HCT116 (cell line): ENCODE measurements around the gene ERBIN. TPM values are rescaled to one million over a fixed set of nuclear protein-coding genes. Genes with fewer than 3 reads are reported as not detected.

Source experiments
- ATAC-seq: fragments of 200-7000 bp; cut with Tn5 transposase; 2 replicates; pipeline ENCODE4 v1.9.1; 2020; ENCODE audit warnings: mild to moderate bottlenecking, moderate library complexity
- BruUV-seq: library from RNA; stranded (reverse); fragments of 400-500 nt; replicated peaks from 2 replicates; lab custom pipeline; 2021; lab: Mats Ljungman, UMichigan
- CTCF ChIA-PET: fragments of 300-600 bp; sonication (Branson Sonifier 250); formaldehyde crosslinking; loops from one replicate; lab custom pipeline; 2021; ENCODE audit warnings: antibody characterized with exemption; lab: Charles Lee
- POLR2A ChIA-PET: fragments of 300-600, 350-600 bp; sonication (Branson Sonifier 250); formaldehyde crosslinking; loops from one replicate; lab custom pipeline; 2021; ENCODE audit warnings: antibody characterized with exemption; lab: Charles Lee
- RAD21 ChIA-PET, 2 experiments: fragments of 300-600 bp; sonication (Branson Sonifier 250); formaldehyde crosslinking; loops; one replicate each; lab custom pipeline; 2023; ENCODE audit warnings: low total read pairs in 2 of 2; ENCODE audit not compliant: uncharacterized antibody in 2 of 2, unreplicated experiment in 2 of 2, low non-redundant PET in 1 of 2; lab: Charles Lee
- DNase-seq: peaks from one replicate; pipeline ENCODE4 v3.0.0-alpha.2; 2010; ENCODE audit warnings: low read depth, low spot score
- H2AFZ ChIP-seq: fragments of 200-600 bp; shearing (Covaris generic), sonication (generic); 2 replicates; pipeline ENCODE4 v1.6.1; 2017; ENCODE audit warnings: low read depth, mixed run types, mixed read lengths, antibody characterized with exemption, low read length; ENCODE audit not compliant: poor library complexity, severe bottlenecking
- H3K27ac ChIP-seq: 2 replicates; pipeline ENCODE4 v1.5.1; 2012; ENCODE audit warnings: low read depth, low read length
- H3K27me3 ChIP-seq: fragments of 200-600 bp; sonication (generic); 2 replicates; pipeline ENCODE4 v1.6.1; 2016; ENCODE audit warnings: mixed run types, low read length, mixed read lengths; ENCODE audit not compliant: insufficient read depth
- H3K36me3 ChIP-seq, 2 experiments: fragments of 200-500 bp in 1 of 2; fragments of 200-600 bp in 1 of 2; sonication (Bioruptor generic) in 1 of 2; sonication (generic) in 1 of 2; 2 replicates each; pipeline versions ENCODE4 v1.5.1 to v1.6.1; 2014 to 2016; ENCODE audit warnings: low read length in 2 of 2, inconsistent platforms in 1 of 2, mixed read lengths in 1 of 2, mixed run types in 1 of 2; ENCODE audit not compliant: insufficient read depth in 2 of 2, control insufficient read depth in 1 of 2
- H3K4me1 ChIP-seq, 2 experiments: fragments of 200-600 bp in 1 of 2; sonication (generic) in 1 of 2; 2 replicates each; pipeline versions ENCODE4 v1.5.1 to v1.6.1; 2012 to 2017; ENCODE audit warnings: low read length in 2 of 2, inconsistent platforms in 1 of 2, mild to moderate bottlenecking in 1 of 2, mixed read lengths in 1 of 2, mixed run types in 1 of 2, moderate library complexity in 1 of 2; ENCODE audit not compliant: insufficient read depth in 2 of 2, control insufficient read depth in 1 of 2
- H3K4me2 ChIP-seq: fragments of 200-600 bp; sonication (generic); 2 replicates; pipeline ENCODE4 v1.6.1; 2017; ENCODE audit warnings: mixed run types, low read length, mixed read lengths
- H3K4me3 ChIP-seq, 2 experiments: fragments of 200-600 bp in 1 of 2; sonication (generic) in 1 of 2; replicated peaks in 1 of 2; 2 replicates each; pipeline ENCODE4 v1.5.1; 2011 to 2016; ENCODE audit warnings: low read length in 2 of 2, control low read depth in 1 of 2, low read depth in 1 of 2, mild to moderate bottlenecking in 1 of 2, mixed read lengths in 1 of 2, mixed run types in 1 of 2
- H3K79me2 ChIP-seq: fragments of 200-600 bp; sonication (generic); 2 replicates; pipeline ENCODE4 v1.6.1; 2017; ENCODE audit warnings: mild to moderate bottlenecking, mixed run types, low read length, moderate library complexity, mixed read lengths; ENCODE audit not compliant: insufficient read depth
- H3K9ac ChIP-seq: fragments of 200-600 bp; sonication (generic); 2 replicates; pipeline ENCODE4 v1.6.1; 2016; ENCODE audit warnings: low read length, mixed read lengths
- H3K9me2 ChIP-seq: fragments of 200-600 bp; sonication (generic), shearing (Covaris generic); 2 replicates; pipeline ENCODE4 v1.6.1; 2017; ENCODE audit warnings: mixed run types, mild to moderate bottlenecking, moderate library complexity; ENCODE audit not compliant: insufficient read depth
- H3K9me3 ChIP-seq, 2 experiments: fragments of 200-500 bp in 1 of 2; fragments of 200-600 bp in 1 of 2; sonication (Bioruptor generic) in 1 of 2; sonication (generic) in 1 of 2; 2 replicates each; pipeline ENCODE4 v1.6.1; 2014 to 2017; ENCODE audit warnings: low read length in 2 of 2, mixed read lengths in 2 of 2, inconsistent platforms in 1 of 2, low read depth in 1 of 2, mild to moderate bottlenecking in 1 of 2, mixed run types in 1 of 2, moderate library complexity in 1 of 2; ENCODE audit not compliant: control insufficient read depth in 1 of 2, insufficient read depth in 1 of 2
- H4K20me1 ChIP-seq: fragments of 200-600 bp; sonication (generic), shearing (Covaris generic); 2 replicates; pipeline ENCODE4 v1.6.1; 2017; ENCODE audit warnings: mixed run types, mild to moderate bottlenecking, moderate library complexity; ENCODE audit not compliant: insufficient read depth
- CBX3 ChIP-seq: IDR thresholded peaks from 2 replicates; pipeline ENCODE4 v1.6.1; 2012; ENCODE audit warnings: low read depth
- CEBPB ChIP-seq: IDR thresholded peaks from 2 replicates; pipeline ENCODE4 v1.6.1; 2012; ENCODE audit warnings: low read depth
- CTCF ChIP-seq, 3 experiments: fragments of 200-600 bp in 1 of 3; sonication (generic) in 1 of 3; IDR thresholded peaks in 2 of 3; conservative IDR thresholded peaks in 1 of 3; 2 replicates each; pipeline ENCODE4 v1.5.1; 2012 to 2017; ENCODE audit warnings: low read depth in 2 of 3, low read length in 2 of 3, antibody characterized with exemption in 1 of 3, borderline replicate concordance in 1 of 3, control low read depth in 1 of 3, mild to moderate bottlenecking in 1 of 3, mixed read lengths in 1 of 3, mixed run types in 1 of 3, moderate library complexity in 1 of 3; ENCODE audit not compliant: insufficient read depth in 1 of 3
- ELF1 ChIP-seq: IDR thresholded peaks from 2 replicates; pipeline ENCODE4 v1.6.1; 2012; ENCODE audit warnings: low read depth, borderline replicate concordance
- EZH2 ChIP-seq: fragments of 200-600 bp; sonication (generic); IDR thresholded peaks from 2 replicates; pipeline ENCODE4 v1.6.1; 2017; ENCODE audit warnings: antibody characterized with exemption, mixed run types
- JUND ChIP-seq: IDR thresholded peaks from 2 replicates; pipeline ENCODE4 v1.6.1; 2012
- MAX ChIP-seq: IDR thresholded peaks from 2 replicates; pipeline ENCODE4 v1.6.1; 2012
- SP1 ChIP-seq: IDR thresholded peaks from 2 replicates; pipeline ENCODE4 v1.6.1; 2012; ENCODE audit warnings: low read depth
- SRF ChIP-seq: IDR thresholded peaks from 2 replicates; pipeline ENCODE4 v1.6.1; 2012; ENCODE audit warnings: low read depth
- intact Hi-C: fragments of 100-400 bp; cut with micrococcal nuclease; formaldehyde crosslinking; loops from 2 replicates; pipeline ENCODE4 v1.10.0; 2022
- total RNA-seq: library from RNA; stranded (reverse); gene quantifications from one replicate; pipeline ENCODE4 v1.2.1, GENCODE V29; 2021; ENCODE audit not compliant: unreplicated experiment

Gene ERBIN
- total RNA-seq, 1 experiment from 2014 or later = 57.4 TPM

GRCh38 chr5:65892801-65893200 lies 33.6 kb upstream of the ERBIN start:
- DNase-seq (no peak), ATAC-seq (no peak)
- Histone ChIP-seq H2AFZ (no peak overlapping the region), H3K9ac (no peak overlapping the region), H3K27ac (no peak overlapping the region), H3K4me3 (no peak overlapping the region), H3K9me3 (no peaks in the 10 kb centered on the region), H3K79me2 (no peaks in the 10 kb centered on the region), H3K4me2 (no peak overlapping the region), H3K9me2 (no peaks in the 10 kb centered on the region), H4K20me1 (no peaks in the 10 kb centered on the region), H3K27me3 (no peaks in the 10 kb centered on the region), H3K36me3 (no peaks in the 10 kb centered on the region), H3K4me1 (0 out of 4 replicates have a peak, but pooled peaks cover 0 to 5% of the 10 kb centered on the region in 2 experiments)
- CTCF ChIA-PET = no interaction called here
- POLR2A ChIA-PET = no interaction called here
- BruUV-seq = no TSS peak
- RAD21 ChIA-PET = no interaction called here
- intact Hi-C loops = no loop called here
- TF ChIP-seq ELF1 (no peak), CBX3 (no peak), EZH2 (no peak), SRF (no peak), SP1 (no peak), CEBPB (no peak), CTCF (IDR thresholded peaks at IDR 0.05 in 2 of 3, conservative IDR thresholded peaks at IDR 0.05 in 1 of 3; ENCODE audit: borderline replicate concordance in 1 of 3, insufficient read depth in 1 of 3, low read depth in 2 of 3, low read length in 2 of 3) (no peak), MAX (no peak), JUND (no peak)
